Suprapubic skin (tissue), 4 donors: Measurements from ENCODE around the gene STEAP1B. TPM values are rescaled to one million over a fixed set of nuclear protein-coding genes. Genes with fewer than 3 reads are reported as not detected.

Experiments used
- DNase-seq, 2 donors: peaks; one replicate each; pipeline ENCODE4 v3.0.0-alpha.2; 2019; ENCODE audit warnings: low spot score in 2 of 2
- H3K27ac ChIP-seq: fragments of 200-600 bp; sonication (generic); one replicate; pipeline ENCODE4 v1.5.1; 2019
- H3K27me3 ChIP-seq: fragments of 200-600 bp; sonication (generic); one replicate; pipeline ENCODE4 v1.5.1; 2019
- H3K36me3 ChIP-seq: fragments of 200-600 bp; sonication (generic); one replicate; pipeline ENCODE4 v1.5.1; 2019
- H3K4me1 ChIP-seq: fragments of 200-600 bp; sonication (generic); one replicate; pipeline ENCODE4 v1.5.1; 2019
- H3K4me3 ChIP-seq: fragments of 200-600 bp; sonication (generic); one replicate; pipeline ENCODE4 v1.5.1; 2019; ENCODE audit warnings: mild to moderate bottlenecking
- H3K9me3 ChIP-seq: fragments of 200-600 bp; sonication (generic); one replicate; pipeline ENCODE4 v1.5.1; 2019
- CTCF ChIP-seq, 2 donors: fragments of 200-600 bp in 1 of 2; fragments of 450-650 bp in 1 of 2; sonication (generic) in 1 of 2; IDR thresholded peaks; one replicate each; pipeline ENCODE4 v1.5.1; 2016 to 2019; ENCODE audit warnings: antibody characterized with exemption in 2 of 2, mild to moderate bottlenecking in 1 of 2, moderate library complexity in 1 of 2
- EP300 ChIP-seq: sonication (generic); formaldehyde crosslinking; IDR thresholded peaks from one replicate; pipeline ENCODE4 v1.6.1; 2017; ENCODE audit warnings: antibody characterized with exemption
- POLR2A ChIP-seq, 2 donors: fragments of 450-650 bp; IDR thresholded peaks; one replicate each; pipeline ENCODE4 v1.6.1; 2017; ENCODE audit warnings: antibody characterized with exemption in 2 of 2, mild to moderate bottlenecking in 2 of 2, moderate library complexity in 2 of 2
- POLR2AphosphoS5 ChIP-seq, 3 donors: sonication (generic); formaldehyde crosslinking; IDR thresholded peaks; one replicate each; pipeline ENCODE4 v1.6.1; 2017; ENCODE audit warnings: antibody characterized with exemption in 3 of 3
- WGBS: methylation state at CpG from one replicate; pipeline ENCODE4 v1.1.5; 2018; 5-methylcytosine and 5-hydroxymethylcytosine counted together
- total RNA-seq, 4 donors: library from RNA; depleted of rRNA; stranded (reverse); fragments of >200 nt; gene quantifications; one replicate each; pipeline ENCODE4 v1.1.0, GENCODE V29; 2016

The STEAP1B gene
- total RNA-seq, 4 donors from 2014 or later: 0.64 TPM; not detected in 3

DNA sequence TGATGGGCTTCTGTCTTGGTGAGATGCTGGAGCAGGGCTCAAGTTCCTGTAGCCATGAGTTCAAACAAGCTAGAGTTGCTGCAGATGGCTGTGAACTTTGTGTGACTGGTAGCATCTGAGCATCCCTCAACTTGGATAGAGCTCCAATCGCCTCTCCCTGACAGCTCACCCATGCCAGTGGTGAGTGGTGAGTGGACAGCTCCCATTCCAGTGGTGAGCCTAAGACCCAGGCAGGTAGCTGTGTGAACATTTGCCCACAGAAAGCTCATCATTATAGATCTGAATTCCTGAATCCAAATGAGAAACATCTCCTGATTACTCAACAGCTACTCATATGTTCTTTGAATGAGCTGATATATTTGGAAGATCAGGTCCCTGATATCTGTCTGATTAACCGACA is 25.3 kb downstream of the STEAP1B start:
- Histone ChIP-seq H3K4me3 (no peak overlapping the region), H3K27ac (no peak overlapping the region), H3K9me3 (no peaks in the 10 kb centered on the region), H3K36me3 (no peaks in the 10 kb centered on the region), H3K4me1 (peaks cover 8% of the 10 kb centered on the region), H3K27me3 (no peaks in the 10 kb centered on the region)
- no peak for DNase-seq
- TF ChIP-seq EP300 (no peak), CTCF (IDR thresholded peaks at IDR 0.05) (no peak), POLR2AphosphoS5 (IDR thresholded peaks at IDR 0.05) (no peak), POLR2A (IDR thresholded peaks at IDR 0.05) (no peak)
- WGBS: 100% methylated on average over 2 of the region's 2 CpGs

- no peak for DNase-seq
- Histone ChIP-seq H3K27ac (no peak overlapping the region), H3K4me1 (no peaks in the 10 kb centered on the region), H3K9me3 (no peaks in the 10 kb centered on the region), H3K36me3 (no peaks in the 10 kb centered on the region), H3K4me3 (no peak overlapping the region), H3K27me3 (no peaks in the 10 kb centered on the region)
- TF ChIP-seq POLR2A (IDR thresholded peaks at IDR 0.05): no peak
- TF ChIP-seq POLR2AphosphoS5 (IDR thresholded peaks at IDR 0.05): no peak
- no peak for TF ChIP-seq EP300
- no peak for TF ChIP-seq CTCF (IDR thresholded peaks at IDR 0.05)
- 80% methylated on average over 10 of the region's 10 CpGs for WGBS
These were observed 29.0 kb downstream of the STEAP1B start for GRCh38 chr7:22470981-22471380.

DNA sequence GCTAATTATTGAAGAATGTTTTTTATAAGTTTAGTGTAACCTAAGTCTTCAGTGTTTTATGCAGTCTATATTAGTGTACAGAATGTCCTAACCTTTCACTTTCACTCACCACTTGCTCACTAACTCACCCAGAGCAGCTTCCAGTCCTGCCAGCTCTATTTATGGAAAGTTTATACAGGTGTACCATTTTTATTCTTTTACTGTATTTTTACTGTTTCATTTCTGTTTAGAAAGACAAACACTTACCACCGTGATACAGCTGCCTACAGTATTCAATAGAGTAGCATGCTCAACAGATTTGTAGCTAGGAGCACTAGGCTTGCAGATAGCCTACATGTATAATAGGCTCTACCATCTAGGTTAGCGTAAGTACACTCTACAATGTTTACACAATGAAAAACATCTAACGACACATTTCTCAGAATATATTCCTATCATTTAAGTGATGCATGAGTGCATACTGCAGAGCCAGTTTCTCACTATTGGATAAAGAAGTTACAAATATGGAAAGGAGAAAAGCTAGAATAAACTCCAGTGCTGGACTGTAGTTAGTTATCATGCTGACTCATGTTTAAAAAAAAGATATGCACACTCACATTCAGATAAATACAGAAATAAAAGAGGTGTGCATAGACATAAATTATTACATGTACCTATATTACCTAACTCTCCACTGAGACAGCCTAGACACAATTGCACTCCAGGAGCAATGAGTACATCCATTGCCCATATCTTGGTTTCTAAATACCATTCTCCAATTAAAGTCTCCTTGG is 30.4 kb downstream of the STEAP1B start:
- Histone ChIP-seq H3K36me3 (no peaks in the 10 kb centered on the region), H3K27ac (no peak overlapping the region), H3K4me1 (no peaks in the 10 kb centered on the region), H3K27me3 (no peaks in the 10 kb centered on the region), H3K4me3 (no peak overlapping the region), H3K9me3 (no peaks in the 10 kb centered on the region)
- 94% methylated on average over 3 of the region's 3 CpGs for WGBS
- no peak for TF ChIP-seq CTCF (IDR thresholded peaks at IDR 0.05)
- TF ChIP-seq EP300: no peak
- TF ChIP-seq POLR2A (IDR thresholded peaks at IDR 0.05): no peak
- no peak for TF ChIP-seq POLR2AphosphoS5 (IDR thresholded peaks at IDR 0.05)
- DNase-seq: no peak

GRCh38 chr7:22468609-22469008 is 31.4 kb downstream of the STEAP1B start:
- TF ChIP-seq POLR2A (IDR thresholded peaks at IDR 0.05): no peak
- TF ChIP-seq POLR2AphosphoS5 (IDR thresholded peaks at IDR 0.05): no peak
- no peak for TF ChIP-seq CTCF (IDR thresholded peaks at IDR 0.05)
- TF ChIP-seq EP300: no peak
- 93% methylated on average over 3 of the region's 3 CpGs for WGBS
- DNase-seq: no peak
- no peaks in the 10 kb centered on the region for H3K9me3 ChIP-seq
- H3K27ac ChIP-seq: no peak overlapping the region
- H3K4me3 ChIP-seq: no peak overlapping the region
- H3K4me1 ChIP-seq: no peaks in the 10 kb centered on the region
- H3K27me3 ChIP-seq: no peaks in the 10 kb centered on the region
- H3K36me3 ChIP-seq: no peaks in the 10 kb centered on the region

GRCh38 chr7:22464299-22464698 is 35.7 kb downstream of the STEAP1B start:
- no peaks in the 10 kb centered on the region for H3K4me1 ChIP-seq
- no peak for DNase-seq
- no peak overlapping the region for H3K27ac ChIP-seq
- WGBS: 82% methylated on average over 4 of the region's 4 CpGs
- no peaks in the 10 kb centered on the region for H3K9me3 ChIP-seq
- no peaks in the 10 kb centered on the region for H3K27me3 ChIP-seq
- no peak overlapping the region for H3K4me3 ChIP-seq
- TF ChIP-seq CTCF (IDR thresholded peaks at IDR 0.05) (no peak), EP300 (no peak), POLR2A (IDR thresholded peaks at IDR 0.05) (no peak), POLR2AphosphoS5 (IDR thresholded peaks at IDR 0.05) (no peak)
- no peaks in the 10 kb centered on the region for H3K36me3 ChIP-seq
